GM18907 (cell line): ENCODE results near the gene NKAIN2.
"Not testable (repeated sequence)": the region's sequence is repeated elsewhere in the genome, so short reads cannot be mapped to it uniquely, and the experiment has no call there.

Experiments
- ATAC-seq: cut with Tn5 transposase; IDR thresholded peaks from one replicate; pipeline ENCODE4 v1.9.1; 2021; ENCODE audit warnings: mild to moderate bottlenecking, moderate library complexity; ENCODE audit not compliant: unreplicated experiment

Gene NKAIN2

DNA sequence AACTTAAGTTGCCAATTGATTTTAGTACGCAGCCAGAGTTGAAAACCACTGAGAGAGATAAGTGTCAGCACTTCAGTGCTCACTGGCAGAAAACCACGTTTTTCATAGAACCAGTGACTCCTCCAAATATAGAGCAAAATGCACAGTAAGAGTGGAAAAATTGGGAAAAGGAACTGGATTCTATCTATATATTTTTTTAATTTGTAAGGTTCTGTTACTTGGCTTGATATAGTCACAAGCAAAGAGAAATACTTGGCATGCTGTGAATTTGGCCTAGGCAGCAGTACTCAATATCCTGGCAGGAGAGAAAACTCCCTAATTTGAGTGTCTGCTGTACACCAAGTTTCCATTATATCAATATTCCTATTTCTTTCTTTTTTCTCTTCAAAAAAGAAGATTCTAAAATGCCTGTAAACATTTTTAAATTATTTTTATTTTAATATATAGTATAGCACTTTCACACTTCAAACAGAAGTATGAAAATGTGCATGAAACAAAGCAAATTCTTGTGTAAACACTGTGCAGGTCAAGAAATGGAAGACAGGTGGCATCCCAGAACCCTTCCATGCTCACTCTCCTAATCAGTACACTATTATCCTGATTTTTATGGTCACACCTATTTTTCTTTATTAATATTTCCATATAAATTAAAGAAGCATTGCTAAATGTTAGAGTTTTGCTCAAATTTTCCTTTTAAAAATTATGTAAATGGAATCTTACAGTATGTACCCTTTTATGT, 596.8 kb downstream of the NKAIN2 start:
- no peak for ATAC-seq

DNA sequence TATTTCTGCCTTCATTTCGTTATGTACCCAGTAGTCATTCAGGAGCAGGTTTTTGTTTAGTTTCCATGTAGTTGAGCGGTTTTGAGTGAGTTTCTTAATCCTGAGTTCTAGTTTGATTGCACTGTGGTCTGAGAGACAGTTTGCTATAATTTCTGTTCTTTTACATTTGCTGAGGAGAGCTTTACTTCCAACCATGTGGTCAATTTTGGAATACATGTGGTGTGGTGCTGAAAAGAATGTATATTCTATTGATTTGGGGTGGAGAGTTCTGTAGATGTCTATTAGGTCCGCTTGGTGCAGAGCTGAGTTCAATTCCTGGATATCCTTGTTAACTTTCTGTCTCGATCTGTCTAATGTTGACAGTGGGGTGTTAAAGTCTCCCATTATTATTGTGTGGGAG, 606.8 kb downstream of the NKAIN2 start:
- ATAC-seq: not testable (repeated sequence)

DNA sequence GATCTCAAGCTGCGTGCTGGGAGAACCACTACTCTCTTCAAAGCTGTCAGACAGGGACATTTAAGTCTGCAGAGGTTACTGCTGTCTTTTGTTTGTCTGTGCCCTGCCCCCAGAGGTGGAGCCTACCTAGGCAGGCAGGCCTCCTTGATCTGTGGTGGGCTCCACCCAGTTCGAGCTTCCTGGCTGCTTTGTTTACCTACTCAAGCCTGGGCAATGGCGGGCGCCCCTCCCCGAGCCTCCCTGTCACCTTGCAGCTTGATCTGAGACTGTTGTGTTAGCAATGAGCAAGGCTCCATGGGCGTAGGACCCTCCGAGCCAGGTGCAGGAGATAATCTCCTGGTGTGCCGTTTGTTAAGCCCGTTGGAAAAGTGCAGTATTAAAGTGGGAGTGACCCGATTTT, 609.0 kb downstream of the NKAIN2 start:
- not testable (repeated sequence) for ATAC-seq

DNA sequence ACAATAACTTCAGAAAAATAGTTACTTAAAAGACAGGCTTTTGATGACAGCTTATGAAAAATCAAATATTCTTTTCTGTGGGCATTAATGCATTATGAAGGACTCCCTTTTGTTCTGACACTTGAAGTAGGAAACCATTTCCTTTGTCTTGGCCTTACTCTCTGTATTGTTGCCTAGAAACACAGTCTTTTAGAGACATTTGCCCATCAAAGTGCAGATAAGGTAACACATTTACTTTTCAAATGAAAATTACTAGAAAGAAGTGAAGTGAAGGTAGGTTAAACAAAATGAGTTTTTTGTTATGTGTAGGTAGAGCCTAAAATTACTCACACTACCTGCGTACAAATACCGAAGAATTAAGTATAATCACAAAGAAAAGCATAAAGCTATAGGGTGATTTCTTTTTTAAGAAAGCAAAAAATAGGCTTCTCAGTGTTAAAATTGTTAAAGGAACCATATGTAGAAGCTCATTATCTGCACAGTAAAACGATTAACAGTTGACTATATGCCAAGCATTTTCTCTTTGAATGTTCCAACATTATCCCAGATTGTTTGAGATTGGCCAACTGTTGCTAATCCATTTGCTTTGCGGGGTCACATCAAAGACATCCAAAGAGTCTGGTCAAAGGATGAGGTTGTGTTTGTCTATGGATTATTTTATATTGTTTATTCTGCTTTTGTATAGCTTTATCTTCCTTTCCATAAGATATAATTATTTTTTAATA, 616.6 kb downstream of the NKAIN2 start:
- ATAC-seq: no peak

DNA sequence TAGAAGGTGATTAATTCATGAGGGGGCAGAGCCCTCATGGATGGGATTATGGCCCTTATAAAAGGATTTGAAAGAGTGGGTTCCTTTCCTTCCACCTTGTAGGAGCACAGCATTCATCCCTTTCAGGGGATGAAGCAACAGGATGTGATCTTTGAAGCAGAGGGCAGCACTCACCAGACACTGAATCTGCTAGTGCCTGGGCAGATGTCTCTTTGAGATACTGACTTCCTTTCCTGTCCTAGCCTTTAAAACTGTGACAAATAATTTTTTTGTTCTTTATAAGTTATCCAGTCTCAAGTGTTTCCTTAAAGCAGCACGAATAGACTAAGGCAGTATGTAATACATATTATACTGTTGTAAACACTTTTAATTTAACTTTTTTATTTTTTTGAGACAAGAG, 620.0 kb downstream of the NKAIN2 start:
- no peak for ATAC-seq

DNA sequence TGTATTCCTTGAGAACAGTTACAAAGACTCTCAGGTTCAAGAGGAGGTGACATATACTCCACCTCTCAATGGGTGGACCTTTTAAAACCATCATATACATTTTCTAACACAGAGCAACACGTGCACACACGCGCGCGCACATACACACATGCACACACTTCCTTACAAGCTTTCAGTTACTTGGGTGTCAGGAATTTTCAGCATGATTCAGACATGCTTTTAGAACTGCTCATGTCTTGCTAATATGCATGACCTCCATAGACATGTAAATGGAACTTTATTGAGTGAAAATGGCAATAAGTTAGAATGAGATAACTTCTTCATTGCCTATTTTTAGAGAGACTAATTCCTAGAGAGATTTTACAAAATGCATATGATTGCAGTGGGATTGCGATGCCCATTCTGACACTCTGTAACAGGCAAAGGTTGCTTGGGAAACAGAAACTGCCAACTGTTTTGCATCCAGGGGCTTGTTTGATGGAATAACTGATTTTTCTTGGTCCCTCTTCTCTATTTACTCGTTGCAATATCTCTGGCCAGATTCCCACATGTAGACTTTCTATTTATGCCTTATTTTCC, 627.2 kb downstream of the NKAIN2 start:
- no peak for ATAC-seq

DNA sequence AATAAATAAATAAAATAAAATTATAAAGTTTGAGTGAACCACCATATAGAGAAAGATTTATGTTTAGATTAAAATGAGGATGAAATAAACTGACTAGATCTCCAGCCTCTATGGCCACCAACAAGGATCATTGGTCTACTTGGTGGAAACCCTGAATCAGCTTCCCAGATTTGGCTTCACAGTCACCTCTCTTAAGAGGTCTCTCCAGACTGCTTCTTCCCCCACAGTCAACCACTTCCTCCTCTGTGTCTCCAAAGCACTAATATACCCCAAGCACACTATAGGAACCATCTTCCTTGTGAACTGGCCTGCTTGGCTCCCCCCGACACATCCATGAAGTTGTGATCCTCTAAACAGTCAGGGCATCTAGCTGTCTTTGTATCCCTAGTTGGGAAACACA, 629.0 kb downstream of the NKAIN2 start:
- no peak for ATAC-seq

DNA sequence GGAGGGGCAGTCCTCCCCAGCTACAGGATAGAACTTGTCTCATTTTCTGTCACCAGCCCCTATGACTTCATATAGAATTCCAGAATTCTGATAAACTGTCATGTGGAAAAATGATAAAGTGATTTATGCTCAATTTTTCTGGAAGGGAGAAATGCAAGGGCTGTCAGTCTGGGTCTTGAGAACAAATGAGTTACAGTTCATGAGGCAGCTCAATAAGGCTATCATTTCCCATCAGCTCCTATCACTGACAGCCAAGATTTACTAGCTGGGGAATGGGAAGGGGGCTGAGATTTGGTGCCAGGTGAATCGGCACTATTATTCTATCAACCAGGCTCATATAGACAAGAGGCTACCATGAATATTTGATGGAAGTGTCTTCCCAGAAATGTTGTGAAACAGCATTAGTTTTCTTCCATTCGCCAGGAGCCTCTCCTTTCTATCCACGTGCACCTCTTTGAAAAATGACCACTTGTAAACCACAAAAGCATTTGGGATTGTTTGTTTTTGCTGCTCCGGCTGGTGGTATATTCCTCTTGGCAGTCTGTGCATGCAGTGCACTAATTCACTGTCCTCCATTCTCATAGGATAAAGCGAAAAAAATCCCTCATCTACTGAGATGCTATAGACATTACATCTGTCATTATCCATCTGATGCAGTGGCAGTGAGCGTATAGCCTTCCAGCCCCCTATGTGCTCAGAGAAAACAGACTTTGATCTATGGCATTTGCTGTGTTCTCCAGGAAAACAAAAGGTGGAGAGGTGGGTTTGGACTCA, 629.9 kb downstream of the NKAIN2 start:
- ATAC-seq: no peak

DNA sequence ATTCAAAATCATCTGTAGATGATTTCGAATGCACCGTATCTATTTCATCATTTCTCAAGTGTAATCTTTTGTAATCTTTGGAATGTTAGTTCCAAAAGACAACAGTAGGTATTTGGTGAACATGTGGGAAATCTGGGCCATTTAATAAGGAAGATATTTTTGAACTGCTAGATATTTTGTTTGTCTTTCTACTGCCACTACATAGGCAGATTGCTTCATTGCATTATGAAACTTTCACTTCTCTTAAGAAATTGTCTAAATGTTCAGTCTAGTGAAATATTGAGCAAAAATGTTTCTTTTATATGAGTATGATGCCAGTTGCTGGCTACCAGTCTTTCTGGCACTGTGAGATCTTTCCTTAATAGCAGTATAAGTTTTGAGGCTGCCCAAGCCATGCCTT, 630.8 kb downstream of the NKAIN2 start:
- ATAC-seq: no peak

DNA sequence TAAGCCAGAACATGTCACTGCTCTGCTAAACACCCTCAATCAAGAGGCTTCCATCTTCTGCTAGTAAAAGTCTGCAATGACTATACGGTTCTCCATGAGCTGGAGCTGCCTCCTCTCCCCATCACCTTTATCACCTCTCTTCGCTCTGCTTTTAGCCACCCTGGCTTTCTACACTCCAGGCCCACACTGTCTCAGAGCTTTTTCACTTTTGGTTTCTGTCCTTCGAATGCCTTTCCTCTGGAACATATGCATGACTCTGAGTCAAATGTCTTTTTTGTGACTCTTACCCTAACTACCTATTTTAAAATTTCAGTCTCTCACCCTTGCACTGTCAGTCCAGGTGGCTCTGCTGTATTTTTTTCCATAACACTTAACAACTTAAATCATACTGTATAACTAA, 633.1 kb downstream of the NKAIN2 start:
- ATAC-seq: no peak

DNA sequence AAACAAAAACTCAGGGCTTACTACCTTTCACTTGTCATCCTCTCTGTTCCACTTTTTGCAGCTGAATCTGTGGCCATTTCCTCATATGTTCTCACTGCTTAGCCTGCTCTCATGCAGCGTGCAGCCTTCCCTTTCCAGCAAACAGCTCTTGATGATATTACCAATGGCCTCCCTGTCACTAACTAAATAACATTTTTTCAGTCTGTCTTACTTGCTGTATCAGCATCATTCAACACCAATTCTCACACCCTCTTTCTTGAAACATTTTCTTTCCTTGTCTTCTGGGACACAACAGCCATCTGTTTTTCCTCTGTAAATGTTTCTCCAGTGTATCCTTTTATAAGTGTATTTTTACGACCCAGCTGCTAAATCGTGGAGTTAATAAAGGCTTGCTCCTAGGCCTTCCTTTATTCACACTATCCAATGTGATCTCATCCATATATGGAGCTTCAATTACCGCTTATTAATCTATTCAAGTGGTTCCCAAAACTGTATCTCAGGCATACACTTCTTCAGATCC, 634.9 kb downstream of the NKAIN2 start:
- ATAC-seq: no peak

DNA sequence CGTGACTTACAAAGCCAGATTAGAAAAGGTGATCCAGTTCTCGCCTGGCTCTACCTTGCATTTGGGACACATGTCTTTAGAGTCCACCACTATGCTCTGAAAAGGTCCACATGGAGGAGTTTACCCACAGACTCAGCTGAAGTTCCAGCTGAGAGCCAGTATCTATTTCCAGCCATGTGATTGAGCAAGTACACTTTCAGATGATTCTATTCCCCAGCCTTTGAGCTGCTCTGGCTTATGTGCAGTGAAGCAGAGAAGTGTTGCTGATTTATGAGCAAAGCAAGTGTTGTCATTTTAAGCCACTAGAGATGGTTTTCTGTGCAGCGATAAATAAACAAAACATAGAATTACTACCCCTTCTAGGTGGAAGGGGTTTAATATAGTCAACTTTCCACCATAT, 637.8 kb downstream of the NKAIN2 start:
- ATAC-seq: no peak

DNA sequence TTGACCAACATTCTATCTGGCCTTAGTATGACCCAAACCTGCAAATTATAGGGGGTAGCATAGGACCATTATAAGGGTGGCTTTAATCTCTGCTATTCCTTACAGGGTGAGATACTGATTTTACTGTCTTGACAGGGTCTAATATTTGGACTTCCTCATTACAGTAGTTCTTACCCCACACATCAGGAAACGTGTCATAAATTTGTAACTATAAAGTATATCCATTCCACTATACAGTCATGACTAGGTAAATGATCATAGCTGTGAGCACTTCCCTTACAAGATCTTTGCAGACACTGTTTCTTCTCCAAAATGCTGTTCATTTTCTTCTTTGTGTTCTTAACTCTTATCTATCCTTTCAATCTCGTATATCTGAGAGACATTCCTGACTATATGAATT, 639.9 kb downstream of the NKAIN2 start:
- ATAC-seq: no peak

DNA sequence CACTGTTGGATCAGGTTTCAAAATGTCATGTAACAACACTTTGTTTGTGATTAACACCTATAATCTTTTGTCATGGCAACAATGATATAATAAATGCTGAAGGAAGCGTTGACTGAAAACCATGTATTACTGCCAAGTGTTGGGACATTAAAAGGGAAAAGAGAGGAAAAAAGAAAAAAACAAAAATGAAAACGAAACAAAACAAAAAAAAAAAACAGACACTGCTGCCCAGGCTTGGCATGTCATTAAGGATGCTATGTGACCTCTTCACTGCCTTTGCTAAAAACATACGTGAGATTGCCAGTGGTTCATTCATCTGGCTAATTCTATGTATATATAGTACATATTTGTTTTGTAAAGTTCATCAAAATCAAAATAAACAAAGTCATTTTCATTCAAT, 641.9 kb downstream of the NKAIN2 start:
- no peak for ATAC-seq

DNA sequence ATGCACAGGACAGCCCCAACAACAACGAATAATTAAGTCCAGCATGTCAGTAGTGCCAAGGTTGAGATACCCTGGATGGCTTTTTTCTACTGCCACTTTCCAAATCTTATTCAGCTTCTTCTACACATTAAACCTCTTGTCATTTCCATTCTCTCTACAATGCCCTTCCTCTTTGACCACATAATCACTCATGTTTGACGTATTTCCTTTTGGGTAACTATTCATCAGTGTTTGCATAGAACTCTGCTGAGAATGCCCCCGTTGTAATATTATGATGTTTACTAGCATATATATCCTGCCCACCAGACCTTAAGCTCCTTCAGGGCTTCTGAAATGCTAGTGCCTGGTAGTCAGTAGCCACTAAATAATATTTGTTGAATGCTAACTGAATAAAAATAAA, 643.3 kb downstream of the NKAIN2 start:
- no peak for ATAC-seq

DNA sequence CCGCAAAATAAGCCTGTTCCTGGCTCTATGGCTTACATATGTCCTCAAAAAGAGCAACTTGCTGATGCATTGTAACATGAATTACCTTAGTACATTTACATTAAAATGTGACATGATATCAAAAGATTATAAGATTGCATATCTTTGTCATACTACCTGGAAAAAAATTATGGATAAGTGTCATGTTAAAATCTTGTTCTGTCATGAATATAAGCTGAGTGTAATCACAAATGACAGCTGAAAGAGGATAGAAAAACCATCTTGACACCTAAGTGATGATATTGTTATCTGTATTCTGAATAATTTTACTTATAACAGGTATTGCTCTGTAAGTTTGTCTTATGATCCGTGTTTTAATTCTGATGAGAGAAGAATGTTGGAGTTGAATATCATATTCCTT, 655.6 kb downstream of the NKAIN2 start:
- no peak for ATAC-seq

DNA sequence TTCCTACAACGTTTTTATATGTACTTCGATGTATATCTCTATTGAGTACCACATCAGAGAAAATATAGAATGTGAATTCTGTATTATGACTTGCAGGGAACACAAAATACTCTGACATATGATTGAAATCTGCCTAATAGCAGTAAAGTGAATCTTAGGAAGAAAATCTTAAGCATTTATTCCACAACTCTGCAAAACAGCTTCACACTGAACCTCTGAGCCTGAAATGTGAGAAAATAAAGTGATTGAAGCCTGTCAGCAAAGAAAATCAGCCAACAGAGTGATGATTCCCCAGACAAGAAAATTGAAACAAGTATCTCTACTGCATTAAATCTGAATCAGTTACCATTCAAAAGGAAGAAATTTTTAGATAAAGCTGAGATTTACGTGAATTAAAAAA, 659.1 kb downstream of the NKAIN2 start:
- no peak for ATAC-seq

DNA sequence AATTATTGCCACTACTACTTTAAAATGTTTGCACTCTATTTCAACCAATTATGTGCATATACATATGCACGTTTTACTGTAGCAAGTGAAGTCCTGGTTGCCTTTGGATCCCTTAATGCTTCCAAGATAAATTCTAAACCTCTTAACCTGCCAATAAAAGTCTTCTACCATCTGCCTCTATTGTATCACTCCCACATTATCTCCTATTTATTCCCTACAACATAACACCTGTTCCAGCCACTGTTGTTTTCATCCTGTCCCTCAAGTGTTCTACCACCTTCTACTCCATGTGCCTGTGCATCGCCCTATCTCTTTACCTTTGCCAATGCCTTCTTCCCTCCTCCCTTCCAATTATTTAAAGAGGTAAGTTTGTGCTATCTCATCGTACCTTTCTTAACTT, 659.6 kb downstream of the NKAIN2 start:
- no peak for ATAC-seq

DNA sequence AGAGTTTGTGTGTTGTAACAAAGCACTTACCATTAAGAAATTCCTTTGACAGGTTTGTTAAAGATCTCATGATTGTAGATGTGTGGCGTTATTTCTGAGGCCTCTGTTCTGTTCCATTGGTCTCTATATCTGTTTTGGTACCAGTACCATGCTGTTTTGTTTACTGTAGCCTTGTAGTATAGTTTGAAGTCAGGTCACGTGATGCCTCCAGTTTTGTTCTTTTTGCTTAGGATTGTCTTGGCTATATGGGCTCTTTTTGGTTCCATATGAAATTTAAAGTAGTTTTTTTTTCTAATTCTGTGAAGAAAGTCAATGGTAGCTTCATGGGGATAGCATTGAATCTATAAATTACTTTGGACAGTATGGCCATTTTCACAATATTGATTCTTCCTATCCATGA, 660.9 kb downstream of the NKAIN2 start:
- ATAC-seq: not testable (repeated sequence)

DNA sequence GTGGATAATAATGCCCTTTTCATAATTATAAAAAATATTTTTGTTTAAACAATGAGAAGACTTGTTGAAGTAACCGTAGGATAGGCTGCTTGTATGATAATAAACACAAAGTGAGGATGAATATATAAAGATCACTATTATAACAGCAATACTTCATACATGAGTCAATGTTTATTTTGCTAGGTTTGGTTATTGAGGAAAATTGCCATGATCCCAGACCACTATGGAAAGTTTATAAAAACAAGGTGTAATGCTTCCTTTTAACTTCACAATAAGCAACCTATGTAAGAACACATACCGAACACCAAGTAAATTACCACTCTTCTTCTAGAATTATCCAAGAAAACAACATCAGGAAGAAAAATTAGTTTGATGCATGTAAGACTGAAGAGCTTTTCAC, 663.3 kb downstream of the NKAIN2 start:
- no peak for ATAC-seq

DNA sequence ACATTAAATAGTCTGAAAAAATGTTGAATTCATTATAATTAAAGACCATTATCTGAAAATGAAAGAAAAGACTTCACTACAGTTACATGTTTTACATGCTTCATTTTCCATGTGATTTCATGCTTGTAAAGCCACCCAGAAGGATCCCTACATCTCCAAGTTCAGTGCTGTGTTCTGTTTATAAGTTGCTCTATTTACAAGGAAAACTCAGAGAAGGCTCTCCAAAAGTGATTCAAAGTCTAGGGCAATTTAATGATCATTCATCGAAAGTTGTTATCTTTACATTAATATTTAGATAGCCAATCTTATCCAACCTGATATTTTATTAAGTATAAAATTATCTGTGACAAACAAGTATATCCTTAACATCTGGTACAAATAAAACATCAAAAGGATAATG, 663.7 kb downstream of the NKAIN2 start:
- ATAC-seq: no peak
